IPS DF 4.7 (cell line): ENCODE measurements around the gene MAD1L1.

ENCODE experiments used
- DNase-seq: peaks from one replicate; pipeline ENCODE4 v3.0.0-alpha.2; 2013; ENCODE audit warnings: low spot score; ENCODE audit errors: extremely low read depth

The MAD1L1 gene

DNA sequence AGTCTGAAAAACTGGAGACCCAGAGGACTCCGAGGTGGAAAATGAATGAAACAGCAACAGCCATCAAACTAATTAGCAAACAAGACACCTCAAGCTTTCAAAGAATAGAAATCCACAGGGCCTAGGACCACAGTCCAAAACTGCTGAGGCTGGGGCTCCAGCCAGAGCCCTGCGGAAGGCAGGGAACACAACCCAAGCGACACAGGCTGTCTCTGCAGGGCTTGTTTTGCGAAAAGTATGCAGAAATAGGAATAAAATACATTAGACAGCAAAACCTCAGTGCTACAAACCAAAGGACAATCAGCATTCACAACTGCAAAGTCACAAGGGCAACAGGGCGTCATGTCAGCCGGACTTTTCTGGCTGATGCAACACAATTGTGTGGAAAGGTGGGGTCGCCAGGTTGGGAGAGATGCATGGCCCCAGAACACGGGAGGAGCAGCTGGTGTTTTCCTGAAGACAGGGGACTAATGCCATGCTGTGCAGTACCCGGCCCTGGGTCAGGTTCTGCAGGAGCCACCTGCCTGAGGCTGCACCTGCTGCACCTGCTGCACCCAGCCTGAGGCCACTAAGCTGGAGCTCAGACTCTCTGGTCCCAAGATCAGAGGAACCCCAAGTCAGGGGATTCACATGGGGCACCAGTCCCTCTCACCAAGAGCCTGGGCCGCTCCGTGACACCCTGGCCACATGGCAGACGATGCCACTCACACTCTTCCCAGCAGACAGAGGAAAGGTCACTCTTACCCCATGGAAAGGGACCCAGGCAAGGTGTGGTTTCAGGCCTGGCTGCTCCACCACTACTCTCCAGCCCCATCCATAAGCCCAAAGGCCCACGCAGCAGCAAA, 74.2 kb downstream of the MAD1L1 start:
- DNase-seq: no peak

DNA sequence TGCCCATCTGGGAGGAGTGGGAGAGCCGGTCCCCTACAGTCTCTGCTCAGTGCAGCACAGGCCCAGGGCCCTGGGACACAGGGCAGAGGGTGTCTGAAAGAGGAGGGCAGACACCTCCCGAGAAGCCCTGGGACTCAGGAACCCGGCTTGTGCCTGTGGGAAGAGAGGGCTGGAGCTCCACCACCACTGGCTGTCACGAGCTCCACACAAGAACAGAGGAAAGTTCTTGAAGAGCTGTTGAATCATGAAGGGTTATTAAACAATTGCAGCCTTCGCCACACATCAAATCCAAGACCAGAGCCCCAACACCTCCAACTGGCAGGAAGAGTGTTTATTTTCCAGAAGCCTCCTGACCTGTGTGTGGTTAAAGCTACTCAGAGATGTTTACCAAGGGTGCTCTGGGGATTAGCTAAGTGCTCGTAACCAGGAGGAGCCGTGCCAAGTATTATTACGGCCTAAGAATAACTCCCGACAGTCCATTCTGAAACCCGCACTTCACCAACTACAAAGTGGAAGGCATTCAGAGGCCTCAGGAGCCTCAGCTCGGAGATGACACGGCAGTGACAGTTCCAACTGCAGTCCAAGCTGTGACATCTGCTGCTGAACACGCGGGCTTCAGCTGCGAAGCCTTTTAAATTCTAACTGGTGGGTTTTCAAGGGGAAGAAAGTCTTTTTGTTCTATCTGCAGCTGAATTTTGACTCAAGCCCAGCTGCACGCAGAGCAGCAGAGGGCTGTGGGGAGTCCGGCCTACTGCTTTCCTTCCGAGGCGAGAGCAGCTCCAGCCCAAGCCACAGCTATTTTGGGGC, 75.1 kb downstream of the MAD1L1 start:
- no peak for DNase-seq

DNA sequence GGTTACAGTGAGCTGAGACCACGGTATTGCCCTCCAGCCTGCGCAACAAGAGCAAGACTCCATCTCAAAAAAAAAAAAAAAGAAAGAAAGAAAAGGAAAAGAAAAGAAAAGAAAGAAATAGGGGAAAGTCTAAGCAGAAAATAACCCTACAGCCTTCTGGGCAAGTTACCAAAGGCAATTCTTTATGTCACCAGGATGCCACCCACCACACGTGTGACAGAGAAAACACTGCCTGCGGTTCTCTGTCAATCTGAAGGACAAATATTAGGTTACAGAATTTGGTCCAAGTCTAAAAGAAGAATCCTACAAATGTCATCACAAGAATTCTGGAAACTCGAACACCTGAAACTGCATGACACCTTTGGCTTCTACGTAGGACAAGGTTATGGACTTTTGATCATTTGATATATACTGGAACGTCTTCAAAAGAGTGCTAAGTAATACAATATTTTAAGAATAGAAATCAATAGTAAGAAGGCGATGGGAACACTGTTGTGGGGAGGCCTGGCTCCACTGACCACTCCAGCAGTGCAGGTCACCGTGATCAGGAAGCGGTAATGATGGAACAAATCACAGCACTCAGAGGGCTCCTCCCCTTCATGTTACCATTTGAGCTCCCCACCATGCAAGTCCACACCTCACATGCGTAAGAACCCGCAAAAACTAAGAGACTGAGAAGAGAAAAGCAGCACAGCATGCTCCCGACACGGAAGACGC, 75.8 kb downstream of the MAD1L1 start:
- no peak for DNase-seq

DNA sequence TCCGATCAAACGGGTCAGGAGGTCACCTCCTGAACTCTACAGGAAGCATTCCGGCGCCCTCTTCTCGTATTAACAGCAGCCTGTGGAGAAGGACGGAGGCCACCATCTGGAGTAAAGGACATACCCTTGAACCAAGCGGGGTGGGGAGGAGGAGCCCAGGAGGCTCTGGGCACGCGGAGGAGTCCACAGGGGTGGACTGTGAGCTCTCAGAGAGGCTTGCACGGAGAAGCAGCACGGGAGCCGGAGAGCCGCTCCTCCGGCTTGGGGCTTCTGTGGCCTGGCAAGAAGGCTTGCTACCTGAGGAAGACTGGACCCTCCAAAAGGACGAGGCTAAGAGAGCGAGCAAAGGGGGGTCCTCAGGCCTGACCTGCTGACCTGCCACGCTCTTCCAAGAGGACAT, 77.9 kb downstream of the MAD1L1 start:
- DNase-seq: no peak

DNA sequence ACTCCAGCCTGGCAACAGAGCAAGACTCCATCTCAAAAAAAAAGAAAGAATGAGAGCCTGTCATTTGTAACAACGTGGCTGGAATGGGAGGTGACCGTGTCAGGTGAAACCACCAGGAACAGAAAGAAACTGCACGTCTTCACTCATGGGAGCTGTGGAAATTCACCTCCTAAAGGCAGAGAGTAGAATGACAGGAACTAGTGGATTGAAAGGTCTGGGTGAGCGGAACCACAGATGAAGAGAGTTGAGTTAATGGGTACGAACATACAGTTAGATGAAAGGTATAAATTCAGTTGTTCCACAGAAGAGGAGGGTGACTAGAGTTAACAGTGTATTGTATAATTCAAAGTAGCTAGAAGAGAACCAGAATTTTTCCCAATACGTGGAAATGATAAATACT, 78.6 kb downstream of the MAD1L1 start:
- no peak for DNase-seq

DNA sequence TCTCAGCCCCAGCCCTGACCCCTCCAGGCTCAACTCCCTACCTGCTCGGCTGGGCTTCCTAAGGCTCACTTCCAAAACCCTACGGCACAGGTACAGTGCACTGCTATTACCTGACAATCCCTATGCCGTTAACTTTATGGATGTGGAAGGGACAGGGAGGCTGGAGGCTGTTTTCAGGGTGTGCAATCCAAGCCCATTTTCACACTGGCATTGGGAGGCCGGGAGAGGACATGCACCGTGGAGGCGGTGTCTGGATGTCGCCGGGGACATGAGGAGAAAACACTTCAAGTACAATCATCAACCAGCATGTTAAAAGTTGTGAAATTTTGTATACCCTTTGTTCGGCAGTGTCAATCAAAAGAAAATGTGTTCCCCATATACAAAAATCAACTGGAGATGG, 80.1 kb downstream of the MAD1L1 start:
- no peak for DNase-seq

DNA sequence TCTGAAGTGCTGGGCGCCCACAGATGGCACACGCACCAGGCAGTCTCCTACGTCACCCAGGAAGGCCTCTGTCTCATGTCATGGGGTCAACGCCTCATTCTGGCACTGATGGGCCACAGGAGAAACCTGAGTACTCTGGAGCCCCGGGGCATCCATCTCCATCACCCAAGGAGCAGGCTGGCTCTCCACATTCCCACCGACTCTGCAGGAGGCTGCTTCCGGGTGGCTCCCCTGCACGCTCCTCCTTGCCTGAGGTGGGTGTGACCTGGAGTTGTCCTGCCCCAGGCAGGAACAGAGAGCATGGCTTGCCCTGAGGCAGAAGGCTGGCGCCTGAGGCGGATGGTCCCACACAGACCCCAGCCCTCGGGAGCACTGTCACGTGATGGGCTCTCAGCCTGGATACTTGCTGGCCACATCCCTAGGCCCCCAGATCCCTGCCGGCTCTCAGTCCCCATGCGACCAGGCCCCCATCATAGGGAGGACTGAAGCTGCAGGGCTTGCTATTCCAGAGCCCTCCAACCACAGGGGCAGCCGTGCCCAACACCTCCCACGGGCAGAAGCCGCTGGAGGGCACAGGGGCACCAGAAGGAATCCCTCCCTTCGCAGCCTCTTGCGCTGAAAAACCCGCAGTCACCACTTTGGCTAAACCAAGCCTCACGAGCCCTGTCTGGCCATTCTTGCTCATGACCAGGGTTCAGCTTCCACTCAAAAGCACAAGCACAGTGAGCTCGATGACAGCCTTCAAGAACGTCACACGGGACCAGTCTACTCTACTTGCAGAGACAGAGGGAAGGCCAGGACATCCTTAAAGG, 80.7 kb downstream of the MAD1L1 start:
- no peak for DNase-seq

DNA sequence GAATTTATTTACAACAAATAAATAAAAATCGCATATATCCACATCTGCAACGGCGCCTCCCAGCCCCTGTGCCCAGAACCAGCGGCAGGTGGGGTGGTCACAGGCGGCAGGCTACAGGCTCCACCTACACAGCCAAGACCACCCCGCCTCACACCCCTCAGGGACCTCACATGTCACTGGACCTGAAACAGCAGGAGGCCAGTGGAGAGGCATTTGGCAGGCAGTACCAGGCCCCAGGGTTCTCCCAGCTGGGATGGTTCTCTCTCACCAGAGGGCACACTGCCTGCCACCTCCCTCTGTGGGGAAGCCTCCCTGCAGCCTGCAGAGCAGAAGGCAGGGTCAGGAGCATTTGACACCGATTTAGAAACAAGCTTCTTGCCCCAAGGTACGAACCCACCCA, 81.5 kb downstream of the MAD1L1 start:
- DNase-seq: no peak

DNA sequence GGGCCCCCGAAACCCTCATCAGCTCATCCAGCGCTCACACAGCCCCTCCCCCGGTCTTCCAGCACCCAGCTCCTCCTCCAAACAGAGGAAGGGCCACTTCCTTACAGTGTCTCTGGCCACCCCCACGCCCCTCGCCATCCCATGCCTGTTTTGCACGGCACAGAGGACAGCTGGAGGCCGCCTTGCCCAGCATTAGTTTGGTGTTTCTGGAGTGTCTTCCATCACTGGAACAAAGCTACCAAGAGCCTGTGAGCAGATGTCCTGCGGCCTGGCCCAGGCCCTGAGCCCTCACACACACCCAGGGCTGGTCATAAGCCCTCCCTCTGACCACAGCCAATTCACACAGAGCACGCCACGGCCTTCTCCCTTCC, 82.3 kb downstream of the MAD1L1 start:
- DNase-seq: no peak

DNA sequence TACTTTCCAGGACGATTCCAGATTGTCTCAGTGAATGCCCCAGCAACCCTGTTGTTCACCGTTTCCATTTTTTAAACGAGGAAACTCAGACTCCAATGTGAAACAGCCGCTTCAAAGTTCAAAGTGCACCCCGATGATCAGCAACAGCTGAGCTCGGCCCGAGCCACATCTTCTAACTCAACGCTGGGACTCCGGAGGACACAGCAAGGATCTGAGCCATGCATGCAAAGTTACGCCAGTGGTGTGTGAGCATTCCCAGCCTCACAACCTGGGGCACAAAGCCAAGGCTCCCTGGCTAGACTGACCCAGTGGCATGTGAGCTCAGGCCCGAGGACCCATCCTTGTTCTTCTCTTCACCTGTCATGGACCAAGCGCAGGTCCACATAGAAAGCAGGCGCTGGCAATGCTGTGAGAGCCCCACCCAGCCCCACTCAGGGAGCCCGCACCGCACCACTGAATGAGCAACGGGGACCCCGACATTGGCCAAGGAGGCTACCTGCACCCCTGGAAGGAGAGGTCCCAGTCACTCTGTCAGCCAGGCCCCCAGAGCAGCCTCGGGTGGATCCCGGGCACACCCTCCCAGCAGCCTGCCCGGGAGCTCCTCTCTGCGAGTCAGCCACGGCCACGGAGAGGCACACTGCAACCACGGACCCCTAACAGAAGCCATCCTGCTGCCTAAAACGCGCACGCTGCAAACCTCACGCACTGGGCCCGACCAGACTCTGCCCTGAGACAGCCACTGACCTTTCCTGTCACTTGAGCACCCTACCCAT, 82.9 kb downstream of the MAD1L1 start:
- no peak for DNase-seq

DNA sequence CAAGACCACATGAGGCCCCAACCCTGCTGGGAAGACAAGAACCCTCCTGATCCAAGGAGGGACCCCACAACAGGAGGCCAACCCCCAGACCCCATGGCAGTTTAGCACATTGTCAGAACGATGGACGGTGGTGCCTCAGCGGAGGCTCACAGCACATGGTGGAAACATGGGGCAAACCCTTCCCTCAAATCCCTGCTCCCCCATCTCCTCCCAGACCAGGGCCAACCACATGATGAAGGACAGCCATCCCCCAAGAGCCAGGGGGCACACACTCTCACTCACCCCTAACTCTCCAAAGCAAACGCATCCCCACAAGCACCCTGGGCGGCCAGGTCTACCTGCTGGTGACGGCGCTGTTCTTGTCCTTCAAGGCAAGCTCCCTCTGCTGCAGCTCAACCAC, 83.9 kb downstream of the MAD1L1 start:
- DNase-seq: no peak

DNA sequence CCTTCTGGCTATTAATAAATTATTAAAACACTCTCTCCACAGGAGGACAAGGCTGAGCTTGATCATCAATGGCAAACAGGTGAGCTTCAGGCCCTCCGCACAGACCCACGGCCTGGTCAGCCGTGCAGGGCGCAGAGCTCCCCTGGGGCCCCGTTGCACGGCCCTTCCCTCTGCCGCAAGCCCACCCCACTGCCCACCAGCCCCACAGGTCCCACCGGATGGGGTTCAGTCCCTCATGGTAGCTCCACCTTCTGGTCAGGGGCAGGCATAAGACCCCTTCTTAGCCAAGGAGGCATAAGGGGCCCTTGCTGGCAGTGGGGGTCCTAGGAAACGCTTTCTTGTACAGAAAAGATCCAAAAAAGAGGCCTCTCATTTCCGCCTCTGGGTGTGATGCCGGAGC, 84.6 kb downstream of the MAD1L1 start:
- no peak for DNase-seq

DNA sequence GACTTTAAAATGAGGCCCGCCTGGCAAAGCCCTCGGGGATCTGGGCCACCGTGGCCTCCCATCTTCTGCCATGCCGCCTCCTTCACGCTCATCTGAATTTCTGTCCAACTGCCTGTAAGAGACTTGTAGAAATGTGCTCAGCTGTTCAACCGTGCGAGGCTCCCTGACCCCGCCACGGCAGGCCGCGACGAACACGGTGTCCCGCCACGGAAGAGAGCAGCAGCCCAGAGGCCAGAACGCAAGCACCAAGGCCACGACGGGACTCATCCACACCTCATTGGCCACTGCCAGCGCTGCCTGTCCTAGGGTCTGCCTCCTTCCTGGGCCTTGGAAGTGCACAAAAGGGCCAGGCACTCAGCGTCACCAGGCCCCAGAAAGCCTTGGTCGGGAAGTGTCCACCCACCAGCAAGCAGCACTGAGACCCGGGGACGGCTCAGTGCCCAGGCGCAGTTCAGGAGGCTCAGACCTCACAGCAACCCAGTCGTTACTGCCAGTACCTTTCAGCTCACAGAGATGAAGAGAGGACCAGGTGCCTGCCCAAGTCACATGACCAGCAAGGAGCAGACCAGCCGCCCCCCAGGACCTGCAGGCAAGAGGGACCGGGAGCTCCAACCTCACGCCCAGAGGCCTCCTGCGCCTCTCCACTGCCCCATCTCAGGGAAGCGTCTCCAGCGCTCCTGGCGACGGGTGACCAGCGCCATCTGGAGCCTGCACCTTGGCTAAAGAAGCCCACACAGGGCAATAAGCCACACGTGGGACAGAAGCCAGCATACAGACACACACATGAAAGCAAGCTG, 85.9 kb downstream of the MAD1L1 start:
- no peak for DNase-seq

DNA sequence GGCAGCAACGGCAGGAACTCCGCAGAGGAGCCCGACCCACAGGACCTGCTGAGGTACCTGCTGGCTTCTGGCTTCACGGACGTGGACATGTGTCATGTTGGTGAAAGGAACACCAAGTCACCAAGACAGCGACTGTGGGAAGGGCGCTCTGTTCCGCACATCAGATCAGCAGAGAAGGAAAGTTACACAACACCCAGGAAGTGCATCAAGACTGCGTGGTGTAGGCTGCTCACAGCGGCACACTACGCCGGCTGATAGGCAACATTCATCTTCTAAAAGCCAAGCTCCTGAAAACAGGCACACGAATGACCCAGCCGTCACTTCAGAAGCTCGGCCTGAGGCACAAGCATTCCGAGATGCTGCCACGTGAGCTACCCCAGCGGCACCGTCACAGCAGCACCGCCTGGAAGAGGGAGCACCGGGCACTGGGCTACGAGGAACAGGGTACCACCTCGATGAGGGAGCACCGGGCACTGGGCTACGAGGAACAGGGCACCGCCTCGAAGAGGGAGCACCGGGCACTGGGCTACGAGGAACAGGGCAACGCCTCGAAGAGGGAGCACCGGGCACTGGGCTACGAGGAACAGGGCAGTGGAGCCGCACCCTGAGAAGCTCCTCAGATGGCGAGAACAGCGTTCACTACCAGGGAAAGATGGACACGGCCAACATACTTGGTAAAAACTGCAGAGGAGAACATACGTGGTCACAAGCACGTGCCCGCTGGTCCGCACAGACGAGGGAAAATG, 86.7 kb downstream of the MAD1L1 start:
- DNase-seq: no peak

DNA sequence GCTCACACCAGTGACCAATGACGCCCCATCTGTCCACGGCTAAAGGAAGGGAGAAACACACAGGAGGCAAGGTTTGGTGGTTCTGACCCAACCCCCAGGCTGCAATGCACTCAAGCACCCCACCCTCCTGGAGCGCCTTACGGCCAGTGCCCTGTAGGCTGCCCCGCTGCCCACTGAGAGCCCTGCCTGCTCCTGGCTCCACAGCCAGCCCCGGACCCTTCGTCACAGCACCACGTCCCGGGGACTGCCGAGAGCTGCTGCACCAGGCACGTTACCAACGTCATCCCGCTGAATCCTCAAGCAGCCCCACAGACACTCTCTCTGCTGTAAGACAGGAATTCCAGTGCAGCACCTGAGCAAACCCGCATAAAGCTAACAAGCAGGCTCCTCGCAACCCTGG, 87.8 kb downstream of the MAD1L1 start:
- no peak for DNase-seq

DNA sequence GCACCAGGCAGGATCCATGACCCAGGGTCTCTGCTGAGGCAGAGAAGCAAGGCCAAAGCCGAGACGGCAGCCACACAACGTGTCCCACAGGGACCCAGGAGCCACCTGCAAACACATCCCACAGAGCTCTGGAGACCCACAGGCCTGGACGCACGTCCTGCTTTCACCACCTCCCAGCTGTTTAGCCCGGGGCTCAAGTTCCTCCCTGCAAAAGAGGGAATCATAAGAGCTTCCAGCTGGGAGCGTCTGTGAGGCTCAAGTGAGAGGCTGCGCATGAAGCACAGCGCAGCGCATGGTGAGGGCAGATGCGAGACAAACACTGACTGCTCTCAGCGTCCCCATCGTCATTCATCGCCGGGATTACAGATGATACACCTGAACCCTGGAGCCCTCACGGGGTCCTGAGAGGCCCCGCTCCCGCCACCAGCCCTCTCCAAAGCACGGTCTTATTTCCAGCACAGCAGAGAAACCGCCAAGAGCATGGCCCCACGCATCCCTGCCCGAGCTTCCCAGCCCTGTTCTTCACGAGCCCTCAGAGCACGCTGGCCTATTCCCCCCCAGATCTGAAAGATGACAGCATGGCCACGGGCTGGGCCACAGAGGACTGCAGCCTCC, 88.7 kb downstream of the MAD1L1 start:
- DNase-seq: no peak

DNA sequence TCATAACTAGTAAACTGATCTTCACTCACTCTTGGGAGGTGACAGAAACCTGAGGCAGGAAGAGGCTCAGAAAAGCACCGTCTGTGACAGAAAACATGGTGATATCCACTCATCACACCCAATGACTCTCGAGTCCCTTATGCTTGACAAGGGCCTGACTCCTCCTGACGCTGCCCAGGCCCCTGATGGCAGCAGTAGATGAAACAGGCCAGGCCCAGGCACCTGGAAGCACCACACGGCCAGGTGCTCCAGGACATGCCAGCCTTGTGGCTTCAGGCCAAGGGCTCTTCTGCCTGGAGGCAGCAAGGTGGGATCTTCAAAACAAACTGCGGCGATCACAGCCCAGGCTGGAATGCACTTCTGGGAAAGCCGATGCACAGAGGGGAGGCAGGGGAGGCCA, 89.3 kb downstream of the MAD1L1 start:
- DNase-seq: no peak

DNA sequence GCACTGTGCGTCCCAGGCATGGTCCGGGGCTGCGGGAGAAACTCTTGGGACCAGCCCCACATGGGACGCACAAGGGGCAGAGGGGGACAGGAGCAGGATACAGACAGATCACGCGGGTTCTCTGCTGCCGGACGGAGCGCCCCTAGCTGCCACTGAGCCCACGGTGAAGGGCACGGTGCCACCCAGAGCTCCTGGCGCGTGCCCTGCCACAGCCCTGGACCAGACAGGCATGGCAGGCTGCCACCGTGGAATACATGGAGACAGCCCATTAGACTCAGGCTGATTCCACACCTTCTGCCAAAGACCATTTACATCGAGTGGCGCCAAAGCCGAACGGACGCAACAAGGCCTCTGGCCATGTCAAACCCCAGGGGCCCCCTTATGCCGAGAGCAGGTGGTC, 90.4 kb downstream of the MAD1L1 start:
- DNase-seq: no peak

DNA sequence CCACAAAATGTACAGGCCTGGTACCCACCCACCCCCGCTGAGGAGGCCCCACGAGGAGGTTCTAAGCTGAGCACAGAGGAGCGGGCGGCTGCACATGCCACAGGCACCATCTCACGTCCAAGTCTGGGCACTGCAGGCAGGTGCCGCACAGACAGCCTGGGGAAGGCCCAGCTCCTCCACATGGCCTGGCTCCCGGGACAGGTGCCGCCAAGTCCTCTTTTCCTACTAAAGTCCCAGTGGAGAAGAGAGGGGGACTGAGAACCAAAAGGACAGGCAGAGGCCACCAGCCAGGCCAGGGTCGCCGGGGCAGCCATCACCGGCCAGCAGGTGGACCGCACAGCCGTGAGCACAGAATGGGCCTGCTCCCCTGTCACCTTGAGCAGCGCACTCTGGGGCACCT, 91.1 kb downstream of the MAD1L1 start:
- no peak for DNase-seq
